T-helper 2 cell treated with Interferon-gamma antibody and Interleukin-4, amounts not matched to agents 5 μg/mL and 100 μg/mL, for 36 hours (primary cell): ENCODE data around the gene KRT78.
"Not testable (repeated sequence)": the region's sequence is repeated elsewhere in the genome, so short reads cannot be mapped to it uniquely, and the experiment has no call there.

Experiments
- DNase-seq: peaks from one replicate; pipeline ENCODE4 v3.0.0; 2021; ENCODE audit warnings: low spot score
- H3K27ac Mint-ChIP-seq: one replicate; pipeline ENCODE4 v1.8.0; 2021; ENCODE audit warnings: mild to moderate bottlenecking, mixed read lengths
- H3K27me3 Mint-ChIP-seq: one replicate; pipeline ENCODE4 v1.8.0; 2021; ENCODE audit warnings: low read depth, mixed read lengths
- H3K36me3 Mint-ChIP-seq: one replicate; pipeline ENCODE4 v1.8.0; 2021; ENCODE audit warnings: low read depth, mixed read lengths
- H3K4me1 Mint-ChIP-seq: one replicate; pipeline ENCODE4 v1.8.0; 2021; ENCODE audit warnings: low read depth, mixed read lengths
- H3K4me3 Mint-ChIP-seq: one replicate; pipeline ENCODE4 v1.8.0; 2022; ENCODE audit warnings: mild to moderate bottlenecking, moderate library complexity, mixed read lengths
- H3K9me3 Mint-ChIP-seq: one replicate; pipeline ENCODE4 v1.8.0; 2021; ENCODE audit warnings: mixed read lengths

The KRT78 gene

DNA sequence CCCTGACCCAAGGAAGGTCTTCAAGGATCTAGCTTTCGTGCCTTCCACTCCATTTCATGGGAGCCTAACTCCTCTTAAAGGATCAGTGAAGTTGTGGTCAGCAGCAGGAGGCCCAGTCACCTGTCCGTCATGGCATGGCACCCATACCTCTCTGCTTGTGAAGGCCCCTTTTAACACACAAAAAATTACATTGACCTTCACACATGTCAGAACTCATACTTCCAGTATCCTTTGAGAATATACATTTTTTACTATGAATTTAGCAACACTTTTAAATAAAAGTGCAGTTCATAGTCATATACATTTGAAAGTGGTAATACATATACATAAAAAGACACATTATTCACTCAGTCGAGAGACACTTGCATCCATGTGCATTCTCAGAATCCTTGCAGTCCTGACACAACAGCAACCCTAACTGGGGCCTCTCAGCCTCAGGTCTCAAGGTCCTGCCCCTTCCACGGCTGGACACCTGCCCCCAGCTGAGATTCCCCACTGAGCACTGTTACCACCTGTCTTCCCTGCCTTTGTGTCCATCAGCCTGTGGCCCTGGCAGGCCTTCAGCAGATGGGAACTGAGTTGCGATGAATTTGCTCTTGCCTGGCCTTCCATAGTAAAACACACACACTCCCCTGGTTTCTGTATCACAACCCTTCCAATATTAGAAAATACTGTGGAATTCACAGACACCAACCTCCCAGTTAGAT is 49.1 kb downstream of the KRT78 start:
- Mint-ChIP-seq H3K36me3 (no peaks in the 10 kb centered on the region), H3K4me3 (no peak overlapping the region), H3K4me1 (peaks cover 2% of the 10 kb centered on the region), H3K27ac (no peak overlapping the region), H3K27me3 (peaks cover 6% of the 10 kb centered on the region), H3K9me3 (no peaks in the 10 kb centered on the region)
- DNase-seq, result no peak

- no peak for DNase-seq
- Mint-ChIP-seq H3K4me1 (peaks cover 9% of the 10 kb centered on the region), H3K36me3 (no peaks in the 10 kb centered on the region), H3K4me3 (no peak overlapping the region), H3K9me3 (no peaks in the 10 kb centered on the region), H3K27ac (no peak overlapping the region), H3K27me3 (peaks cover 6% of the 10 kb centered on the region)
Measured at GRCh38 chr12:52798671-52799504, 49.9 kb downstream of the KRT78 start.

GRCh38 chr12:52798003-52798670 is 50.7 kb downstream of the KRT78 start:
- Mint-ChIP-seq H3K27me3 (peaks cover 6% of the 10 kb centered on the region), H3K9me3 (no peaks in the 10 kb centered on the region), H3K4me3 (no peak overlapping the region), H3K4me1 (peaks cover 13% of the 10 kb centered on the region), H3K36me3 (no peaks in the 10 kb centered on the region), H3K27ac (no peak overlapping the region)
- no peak for DNase-seq

- no peak overlapping the region for H3K4me3 Mint-ChIP-seq
- H3K36me3 Mint-ChIP-seq, result no peaks in the 10 kb centered on the region
- peaks cover 16% of the 10 kb centered on the region for H3K4me1 Mint-ChIP-seq
- H3K27ac Mint-ChIP-seq, result no peak overlapping the region
- peaks cover 6% of the 10 kb centered on the region for H3K27me3 Mint-ChIP-seq
- no peaks in the 10 kb centered on the region for H3K9me3 Mint-ChIP-seq
- no peak for DNase-seq
Measured at GRCh38 chr12:52797529-52797894, 51.3 kb downstream of the KRT78 start.

- H3K4me1 Mint-ChIP-seq, result peaks cover 16% of the 10 kb centered on the region
- peaks cover 6% of the 10 kb centered on the region for H3K27me3 Mint-ChIP-seq
- no peak overlapping the region for H3K27ac Mint-ChIP-seq
- no peak overlapping the region for H3K4me3 Mint-ChIP-seq
- no peak for DNase-seq
- H3K36me3 Mint-ChIP-seq, result no peaks in the 10 kb centered on the region
- H3K9me3 Mint-ChIP-seq, result no peaks in the 10 kb centered on the region
Measured at GRCh38 chr12:52796839-52797528, 51.8 kb downstream of the KRT78 start.

GRCh38 chr12:52796429-52796794 is 52.4 kb downstream of the KRT78 start:
- no peak overlapping the region for H3K4me3 Mint-ChIP-seq

GRCh38 chr12:52795694-52796428 is 52.9 kb downstream of the KRT78 start, which contains the start of gene KRT3:
Gene KRT3, minus strand, starts transcription at chr12:52796117. Its CDS starts 75 bp downstream, at chr12:52796042.
- Mint-ChIP-seq H3K4me3 (no peak within 1 kb of the TSS), H3K36me3 (no peaks in the 10 kb centered on the region), H3K27me3 (peaks cover 10% of the 10 kb centered on the region), H3K4me1 (peaks cover 18% of the 10 kb centered on the region), H3K9me3 (no peaks in the 10 kb centered on the region), H3K27ac (no peak within 1 kb of the TSS)
- DNase-seq, result no peak

More at GRCh38 chr12:52796429-52796794, 52.4 kb downstream of the KRT78 start:
- H3K27me3 Mint-ChIP-seq, result peaks cover 9% of the 10 kb centered on the region
- H3K9me3 Mint-ChIP-seq, result no peaks in the 10 kb centered on the region
- DNase-seq, result no peak
- H3K4me1 Mint-ChIP-seq, result peaks cover 18% of the 10 kb centered on the region
- no peak overlapping the region for H3K27ac Mint-ChIP-seq
- no peaks in the 10 kb centered on the region for H3K36me3 Mint-ChIP-seq

DNA sequence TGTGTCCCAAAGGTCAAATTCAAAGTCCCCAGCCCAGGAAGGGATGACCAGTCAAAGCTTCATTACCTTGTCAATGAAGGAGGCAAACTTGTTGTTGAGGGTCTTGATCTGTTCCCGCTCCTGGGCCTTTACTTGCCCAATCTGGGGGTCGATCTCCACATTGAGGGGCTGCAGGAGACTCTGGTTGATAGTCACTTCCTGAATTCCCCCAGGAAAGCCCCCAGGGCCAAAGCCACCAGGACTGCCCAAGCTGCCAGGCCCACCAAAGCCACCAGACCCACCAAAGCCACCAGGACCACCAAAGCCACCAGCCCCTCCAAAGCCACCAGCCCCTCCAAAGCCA is 53.5 kb downstream of the KRT78 start:
- not testable (repeated sequence) for H3K9me3 Mint-ChIP-seq, DNase-seq, H3K36me3 Mint-ChIP-seq, H3K27ac Mint-ChIP-seq, H3K4me3 Mint-ChIP-seq
- H3K27me3 Mint-ChIP-seq, result peaks cover 15% of the 10 kb centered on the region
- H3K4me1 Mint-ChIP-seq, result peaks cover 18% of the 10 kb centered on the region

DNA sequence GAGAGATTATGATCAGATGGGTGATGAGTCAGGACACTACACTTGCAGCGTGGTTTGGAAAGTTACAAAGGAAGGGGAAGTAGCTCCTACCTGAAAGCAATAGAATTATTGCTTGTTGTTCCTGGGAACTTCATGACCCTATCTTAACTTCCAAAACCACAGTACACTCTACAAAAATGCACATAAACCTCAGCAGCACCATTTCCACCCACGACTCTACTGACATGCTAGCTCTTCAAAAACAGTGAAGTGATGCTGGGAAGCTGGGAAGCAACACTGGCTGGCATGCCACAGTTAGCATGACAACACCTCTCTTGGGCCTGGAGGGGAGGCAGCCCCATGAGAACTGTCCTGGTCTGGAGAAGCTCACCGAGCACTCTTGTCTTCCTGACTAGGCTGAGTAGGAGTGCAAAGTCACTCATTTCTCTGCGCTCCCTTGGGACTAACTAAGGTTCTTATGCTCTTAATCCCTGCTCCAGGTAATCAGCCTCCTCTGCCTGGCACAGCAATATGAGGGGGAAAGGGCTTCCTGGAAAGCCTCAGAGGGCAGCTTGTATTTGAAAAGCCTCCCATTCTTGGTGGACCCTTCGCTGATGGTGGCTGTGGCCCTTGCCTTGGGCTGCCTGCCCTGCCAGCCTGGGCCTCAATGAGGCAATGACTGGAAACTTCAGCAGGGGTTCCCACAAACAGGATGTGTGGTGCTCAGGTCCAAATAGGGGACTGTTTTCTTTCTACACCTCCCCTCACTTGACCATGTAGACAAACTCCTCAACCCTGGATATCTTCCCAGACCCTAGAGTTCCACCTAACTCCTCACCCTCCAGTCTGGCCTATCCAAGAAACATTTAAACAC is 54.1 kb downstream of the KRT78 start:
- H3K9me3 Mint-ChIP-seq, result no peaks in the 10 kb centered on the region
- H3K27me3 Mint-ChIP-seq, result peaks cover 19% of the 10 kb centered on the region
- H3K4me1 Mint-ChIP-seq, result peaks cover 18% of the 10 kb centered on the region
- no peak overlapping the region for H3K4me3 Mint-ChIP-seq
- no peak overlapping the region for H3K27ac Mint-ChIP-seq
- DNase-seq, result no peak
- no peaks in the 10 kb centered on the region for H3K36me3 Mint-ChIP-seq

- no peaks in the 10 kb centered on the region for H3K9me3 Mint-ChIP-seq
- H3K36me3 Mint-ChIP-seq, result no peaks in the 10 kb centered on the region
- H3K27me3 Mint-ChIP-seq, result peaks cover 29% of the 10 kb centered on the region
- DNase-seq, result no peak
- H3K4me1 Mint-ChIP-seq, result peaks cover 18% of the 10 kb centered on the region
- H3K27ac Mint-ChIP-seq, result no peak overlapping the region
- H3K4me3 Mint-ChIP-seq, result no peak overlapping the region
Measured at GRCh38 chr12:52792185-52793029, 56.4 kb downstream of the KRT78 start.

DNA sequence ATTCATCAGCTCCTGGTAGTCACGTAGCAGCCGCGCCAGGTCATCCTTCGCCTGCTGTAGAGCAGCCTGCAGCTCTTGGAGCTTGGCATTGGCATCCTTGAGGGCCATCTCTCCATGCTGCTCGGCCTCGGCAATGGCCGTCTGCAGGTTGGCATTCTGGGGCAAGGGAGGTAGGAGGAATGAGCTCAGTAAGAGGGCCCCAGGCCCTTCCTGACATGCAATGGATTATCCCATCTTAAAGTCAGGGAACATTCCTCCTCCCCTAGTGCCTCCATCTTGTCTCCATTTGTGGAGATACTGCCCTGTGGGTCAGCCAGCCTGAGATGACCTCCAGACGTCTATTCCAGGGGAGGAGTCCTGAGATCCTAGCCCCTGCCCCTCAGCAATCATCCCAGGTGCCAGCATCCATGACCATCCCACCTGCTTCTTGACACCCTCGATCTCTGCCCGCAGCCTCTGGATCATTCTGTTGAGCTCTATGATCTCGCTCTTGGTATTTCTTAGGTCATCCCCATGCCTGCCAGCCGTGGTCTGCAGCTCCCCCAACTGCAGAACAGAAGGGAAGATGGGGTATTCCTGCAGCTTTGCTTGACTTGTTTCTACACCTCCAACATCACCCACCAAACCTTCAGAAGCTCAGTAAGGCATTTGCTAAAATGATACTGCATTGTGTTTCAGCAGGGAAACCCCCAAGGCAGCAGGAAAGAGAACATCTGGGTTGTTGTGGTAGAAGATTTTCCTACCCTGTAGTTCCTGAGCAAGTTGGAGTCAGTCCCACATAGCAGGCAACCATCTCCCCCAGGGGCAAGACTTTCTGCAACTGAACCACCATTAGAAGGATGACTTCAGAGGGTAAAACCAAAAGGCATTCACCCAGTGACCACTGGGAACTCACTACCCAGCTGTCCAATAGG is 57.3 kb downstream of the KRT78 start:
- peaks cover 31% of the 10 kb centered on the region for H3K27me3 Mint-ChIP-seq
- H3K36me3 Mint-ChIP-seq, result no peaks in the 10 kb centered on the region
- peaks cover 18% of the 10 kb centered on the region for H3K4me1 Mint-ChIP-seq
- no peak overlapping the region for H3K4me3 Mint-ChIP-seq
- no peak overlapping the region for H3K27ac Mint-ChIP-seq
- DNase-seq, result no peak
- H3K9me3 Mint-ChIP-seq, result no peaks in the 10 kb centered on the region
